ENCODE data around the gene DIAPH2. TPM values are rescaled to one million over a fixed set of nuclear protein-coding genes. Genes with fewer than 3 reads are reported as not detected.

The DIAPH2 gene
- total and polyA plus RNA-seq, 9 of the 15 experiments (the other 6 are each of a cell fraction or from before 2014, with no cell fraction given), result 0.01 to 0.18 (median 0.07) TPM; not detected in 1

- in situ Hi-C loops (cut with MboI), result no loop called here
- Histone ChIP-seq H3K9me3 (replicated peaks; ENCODE audit: control insufficient read depth, insufficient read depth, low read depth, low read length) (no peaks in the 10 kb centered on the region), H3K4me2 (ENCODE audit: insufficient read depth, low read length) (no peak overlapping the region), H3K27me3 (ENCODE audit: control insufficient read depth in 2 of 2, insufficient read depth in 2 of 2, low read length in 2 of 2) (no peaks in the 10 kb centered on the region), H3K27ac (ENCODE audit: extremely low read depth, low read depth, low read length) (no peak overlapping the region), H3K4me3 (no peak overlapping the region), H3K36me3 (ENCODE audit: control insufficient read depth, insufficient read depth, low read length) (no peaks in the 10 kb centered on the region), H3K9ac (ENCODE audit: insufficient read depth in 1 of 2, low read depth in 2 of 2, low read length in 2 of 2) (no peak overlapping the region), H4K20me1 (replicated peaks; ENCODE audit: control insufficient read depth, insufficient read depth, low read length) (no peaks in the 10 kb centered on the region), H3K9me1 (ENCODE audit: control insufficient read depth, insufficient read depth, low read length) (no peaks in the 10 kb centered on the region), H3K79me2 (ENCODE audit: control insufficient read depth, insufficient read depth, low read length) (no peaks in the 10 kb centered on the region), H3K4me1 (replicated peaks in 1 of 2; ENCODE audit: control insufficient read depth in 2 of 2, insufficient read depth in 2 of 2, low read length in 2 of 2) (no peaks in the 10 kb centered on the region), H2AFZ (ENCODE audit: low read depth, low read length) (no peak overlapping the region)
- POLR2A ChIA-PET, result no interaction called here
- 0% methylated on average over 2 of the region's 2 CpGs for WGBS (ENCODE audit: insufficient coverage, low coverage, missing lambda C conversion rate)
- ATAC-seq (no peak), DNase-seq (ENCODE audit: extremely low read depth in 1 of 4, low spot score in 3 of 4) (no peak), FAIRE-seq (no peak)
- intact Hi-C loops (cut with micrococcal nuclease), result no loop called here
- no peak for TF ChIP-seq GABPB1 (CRISPR knock-in tag; IDR thresholded peaks at IDR 0.05)
- no peak for TF ChIP-seq MEF2D (tag; conservative IDR thresholded peaks at IDR 0.05; ENCODE audit: low read depth)
- TF ChIP-seq, protein P1, sequence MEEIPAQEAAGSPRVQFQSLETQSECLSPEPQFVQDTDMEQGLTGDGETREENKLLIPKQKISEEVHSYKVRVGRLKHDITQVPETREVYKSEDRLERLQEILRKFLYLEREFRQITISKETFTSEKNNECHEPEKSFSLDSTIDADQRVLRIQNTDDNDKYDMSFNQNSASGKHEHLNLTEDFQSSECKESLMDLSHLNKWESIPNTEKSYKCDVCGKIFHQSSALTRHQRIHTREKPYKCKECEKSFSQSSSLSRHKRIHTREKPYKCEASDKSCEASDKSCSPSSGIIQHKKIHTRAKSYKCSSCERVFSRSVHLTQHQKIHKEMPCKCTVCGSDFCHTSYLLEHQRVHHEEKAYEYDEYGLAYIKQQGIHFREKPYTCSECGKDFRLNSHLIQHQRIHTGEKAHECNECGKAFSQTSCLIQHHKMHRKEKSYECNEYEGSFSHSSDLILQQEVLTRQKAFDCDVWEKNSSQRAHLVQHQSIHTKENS (CRISPR knock-in tag; IDR thresholded peaks at IDR 0.05), result no peak
- BruUV-seq (replicated peaks), result no TSS peak
- CTCF ChIA-PET (ENCODE audit: low intra/inter-chr PET ratio), result no interaction called here
These were observed 107.4 kb downstream of the DIAPH2 start for GRCh38 chrX:96792047-96792446.

DNA sequence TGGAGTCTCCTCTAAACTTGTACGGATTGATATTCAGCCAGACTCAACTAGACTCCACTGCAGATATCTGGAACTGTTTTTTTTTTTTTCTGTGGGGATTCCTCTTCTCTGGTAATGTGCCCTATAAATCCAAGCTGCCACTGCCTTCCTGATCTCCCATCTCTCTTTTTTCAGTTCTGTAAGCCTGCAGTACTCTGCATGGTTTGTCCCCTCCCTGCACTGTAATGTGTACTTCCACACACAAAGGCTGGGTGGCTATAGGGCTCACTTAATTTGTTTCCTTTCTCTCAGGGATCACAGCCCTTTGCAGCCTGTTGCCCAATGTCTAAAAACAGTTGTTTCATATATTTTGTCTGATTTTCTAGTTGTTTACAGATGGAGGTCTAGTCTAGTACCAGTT, 114.3 kb downstream of the DIAPH2 start:
- POLR2A ChIA-PET, result no interaction called here
- Histone ChIP-seq H3K4me1 (replicated peaks in 1 of 2; ENCODE audit: control insufficient read depth in 2 of 2, insufficient read depth in 2 of 2, low read length in 2 of 2) (no peaks in the 10 kb centered on the region), H3K9ac (ENCODE audit: insufficient read depth in 1 of 2, low read depth in 2 of 2, low read length in 2 of 2) (no peak overlapping the region), H3K4me2 (ENCODE audit: insufficient read depth, low read length) (no peak overlapping the region), H3K79me2 (ENCODE audit: control insufficient read depth, insufficient read depth, low read length) (no peaks in the 10 kb centered on the region), H3K4me3 (no peak overlapping the region), H3K27me3 (ENCODE audit: control insufficient read depth in 2 of 2, insufficient read depth in 2 of 2, low read length in 2 of 2) (no peaks in the 10 kb centered on the region), H3K27ac (ENCODE audit: extremely low read depth, low read depth, low read length) (no peak overlapping the region), H3K9me3 (replicated peaks; ENCODE audit: control insufficient read depth, insufficient read depth, low read depth, low read length) (no peaks in the 10 kb centered on the region), H2AFZ (ENCODE audit: low read depth, low read length) (no peak overlapping the region), H3K36me3 (ENCODE audit: control insufficient read depth, insufficient read depth, low read length) (no peaks in the 10 kb centered on the region), H3K9me1 (ENCODE audit: control insufficient read depth, insufficient read depth, low read length) (no peaks in the 10 kb centered on the region), H4K20me1 (replicated peaks; ENCODE audit: control insufficient read depth, insufficient read depth, low read length) (no peaks in the 10 kb centered on the region)
- ATAC-seq (no peak), FAIRE-seq (no peak), DNase-seq (ENCODE audit: extremely low read depth in 1 of 4, low spot score in 3 of 4) (no peak)
- in situ Hi-C loops (cut with MboI), result no loop called here
- BruUV-seq (replicated peaks), result no TSS peak
- TF ChIP-seq RAD51 (IDR thresholded peaks at IDR 0.05; ENCODE audit: borderline replicate concordance, low read depth), result no peak
- WGBS (ENCODE audit: insufficient coverage, low coverage, missing lambda C conversion rate), result 0% methylated on average over 1 of the region's 1 CpG
- intact Hi-C loops (cut with micrococcal nuclease), result no loop called here
- CTCF ChIA-PET (ENCODE audit: low intra/inter-chr PET ratio), result no interaction called here
